ENCODE measurements around the gene ACVR1C. TPM values are rescaled to one million over a fixed set of nuclear protein-coding genes. Genes with fewer than 3 reads are reported as not detected.

The ACVR1C gene
- total RNA-seq, 6 donors from 2014 or later: under 0.01 to 2.6 (median 0.54) TPM; not detected in 1

GRCh38 chr2:157627594-157628476 lies 829 bp downstream of the ACVR1C start:
- Histone ChIP-seq H3K9me3 (no peaks in the 10 kb centered on the region), H3K27me3 (peaks cover 0 to 6% (median 0%) of the 10 kb centered on the region in 4 donors), H3K27ac (peak overlapping the region in 1 of 4 donors; percentile 69), H3K36me3 (no peaks in the 10 kb centered on the region), H3K4me3 (peak overlapping the region; percentile 47 to 62 (median 54)), H3K4me1 (peaks cover 10 to 20% (median 14%) of the 10 kb centered on the region in 4 donors)
- 7 to 10% methylated on average over 27 to 31 of the region's 31 CpGs for WGBS, 2 donors
- TF ChIP-seq POLR2A (IDR thresholded peaks at IDR 0.05) (no peak), POLR2AphosphoS5 (IDR thresholded peaks at IDR 0.05) (no peak), EP300 (IDR thresholded peaks at IDR 0.05) (no peak)
- TF ChIP-seq, protein P1, sequence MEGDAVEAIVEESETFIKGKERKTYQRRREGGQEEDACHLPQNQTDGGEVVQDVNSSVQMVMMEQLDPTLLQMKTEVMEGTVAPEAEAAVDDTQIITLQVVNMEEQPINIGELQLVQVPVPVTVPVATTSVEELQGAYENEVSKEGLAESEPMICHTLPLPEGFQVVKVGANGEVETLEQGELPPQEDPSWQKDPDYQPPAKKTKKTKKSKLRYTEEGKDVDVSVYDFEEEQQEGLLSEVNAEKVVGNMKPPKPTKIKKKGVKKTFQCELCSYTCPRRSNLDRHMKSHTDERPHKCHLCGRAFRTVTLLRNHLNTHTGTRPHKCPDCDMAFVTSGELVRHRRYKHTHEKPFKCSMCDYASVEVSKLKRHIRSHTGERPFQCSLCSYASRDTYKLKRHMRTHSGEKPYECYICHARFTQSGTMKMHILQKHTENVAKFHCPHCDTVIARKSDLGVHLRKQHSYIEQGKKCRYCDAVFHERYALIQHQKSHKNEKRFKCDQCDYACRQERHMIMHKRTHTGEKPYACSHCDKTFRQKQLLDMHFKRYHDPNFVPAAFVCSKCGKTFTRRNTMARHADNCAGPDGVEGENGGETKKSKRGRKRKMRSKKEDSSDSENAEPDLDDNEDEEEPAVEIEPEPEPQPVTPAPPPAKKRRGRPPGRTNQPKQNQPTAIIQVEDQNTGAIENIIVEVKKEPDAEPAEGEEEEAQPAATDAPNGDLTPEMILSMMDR (IDR thresholded peaks at IDR 0.05): no peak
- peak; percentile 29 to 66 for ATAC-seq (ENCODE audit: low FRiP score in 2 of 2)
- peak in 1 of 2 donors; percentile 22 for DNase-seq

DNA sequence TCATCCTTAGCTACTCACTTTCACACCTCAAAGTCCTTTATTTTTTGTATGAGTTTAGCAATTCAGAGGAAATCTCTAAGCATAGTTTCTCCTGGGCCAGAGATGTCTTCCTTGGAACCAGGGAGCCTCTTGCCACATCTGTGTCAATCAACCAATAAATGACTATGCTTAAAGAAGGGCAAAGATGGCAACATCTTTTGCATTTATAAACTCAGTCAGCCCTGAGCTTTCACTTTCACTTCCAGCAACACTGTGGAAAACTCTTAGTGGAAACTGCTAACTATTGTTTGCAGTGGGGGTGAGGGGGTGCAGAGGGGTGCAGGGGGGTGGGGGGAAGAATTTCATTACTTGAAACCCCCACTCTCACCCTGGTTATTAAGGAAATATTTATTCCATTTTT lies 3.4 kb downstream of the ACVR1C start:
- no peak for DNase-seq
- H3K4me3 ChIP-seq: no peak overlapping the region

GRCh38 chr2:157620956-157621355 lies 7.7 kb downstream of the ACVR1C start:
- WGBS, 2 donors: 62 to 72% methylated on average over 1 of the region's 1 CpG
- H3K4me3 ChIP-seq: no peak overlapping the region
- H3K4me1 ChIP-seq: no peaks in the 10 kb centered on the region
- no peak overlapping the region for H3K27ac ChIP-seq
- no peak for DNase-seq
- H3K9me3 ChIP-seq: peaks cover 0 to 5% (median 0%) of the 10 kb centered on the region in 4 donors
- TF ChIP-seq POLR2A (IDR thresholded peaks at IDR 0.05) (no peak), POLR2AphosphoS5 (IDR thresholded peaks at IDR 0.05) (no peak)
- TF ChIP-seq, protein P1 (IDR thresholded peaks at IDR 0.05): no peak
- H3K27me3 ChIP-seq: no peaks in the 10 kb centered on the region
- no peaks in the 10 kb centered on the region for H3K36me3 ChIP-seq
- ATAC-seq (ENCODE audit: low FRiP score in 2 of 2): no peak

More for the DNA sequence above, 3.4 kb downstream of the ACVR1C start:
- no peak for ATAC-seq (ENCODE audit: low FRiP score in 2 of 2)
- TF ChIP-seq, protein P1 (IDR thresholded peaks at IDR 0.05): no peak
- TF ChIP-seq POLR2A (IDR thresholded peaks at IDR 0.05) (no peak), EP300 (IDR thresholded peaks at IDR 0.05) (no peak), POLR2AphosphoS5 (IDR thresholded peaks at IDR 0.05) (no peak)
- H3K4me1 ChIP-seq: peaks cover 10 to 20% (median 14%) of the 10 kb centered on the region in 4 donors
- peaks cover 0 to 6% (median 0%) of the 10 kb centered on the region in 4 donors for H3K27me3 ChIP-seq
- H3K27ac ChIP-seq: no peak overlapping the region
- H3K36me3 ChIP-seq: no peaks in the 10 kb centered on the region
- H3K9me3 ChIP-seq: peaks cover 0 to 5% (median 0%) of the 10 kb centered on the region in 4 donors

DNA sequence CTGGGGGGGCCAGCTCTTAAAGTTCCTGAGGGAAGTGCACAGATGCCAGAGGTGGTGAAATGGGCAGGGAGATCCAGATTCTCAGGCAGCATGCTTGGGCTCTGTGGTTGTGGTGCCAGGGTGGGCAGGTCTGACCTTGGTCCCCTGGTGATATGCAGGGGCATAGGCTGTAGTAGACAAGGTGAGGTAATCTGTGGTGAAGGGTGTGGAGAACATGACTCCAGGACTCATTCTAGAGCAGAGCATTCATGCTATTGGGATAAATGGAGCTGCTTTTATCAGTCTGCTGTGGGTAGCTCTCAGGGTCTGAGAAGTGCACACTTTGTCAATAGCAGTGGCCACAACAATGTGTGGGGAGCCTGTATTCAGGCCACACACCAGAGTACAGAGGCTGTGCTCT lies 16.9 kb downstream of the ACVR1C start:
- H3K9me3 ChIP-seq: peaks cover 0 to 11% (median 0%) of the 10 kb centered on the region in 4 donors
- H3K4me1 ChIP-seq: no peaks in the 10 kb centered on the region
- DNase-seq (no peak), ATAC-seq (ENCODE audit: low FRiP score in 2 of 2) (peak; percentile 26 to 32)
- TF ChIP-seq, protein P1 (IDR thresholded peaks at IDR 0.05): no peak
- no peak for TF ChIP-seq EP300 (IDR thresholded peaks at IDR 0.05)
- no peak for TF ChIP-seq POLR2A (IDR thresholded peaks at IDR 0.05)
- no peak for TF ChIP-seq POLR2AphosphoS5 (IDR thresholded peaks at IDR 0.05)
- no peaks in the 10 kb centered on the region for H3K27me3 ChIP-seq
- no peak overlapping the region for H3K4me3 ChIP-seq
- no peaks in the 10 kb centered on the region for H3K36me3 ChIP-seq
- no peak overlapping the region for H3K27ac ChIP-seq
